Fibroblast of lung (primary cell): ENCODE data around the gene ERCC6L2. TPM values are rescaled to one million over a fixed set of nuclear protein-coding genes. Genes with fewer than 3 reads are reported as not detected.
A peak's percentile ranks its signal among the peaks of the same experiment; 100 is the strongest.

ENCODE experiments used
- DNase-seq, 2 donors: peaks; one replicate each; pipeline versions ENCODE4 v3.0.0 to v3.0.0-alpha.2; 2010; ENCODE audit warnings: low read depth in 2 of 2
- H2AFZ ChIP-seq: 2 replicates; pipeline ENCODE4 v1.5.1; 2012; ENCODE audit warnings: low read length, control low read depth, inconsistent platforms
- H3K27ac ChIP-seq: 2 replicates; pipeline ENCODE4 v1.5.1; 2011; ENCODE audit warnings: low read length, control low read depth; ENCODE audit not compliant: insufficient read depth
- H3K27me3 ChIP-seq: 2 replicates; pipeline ENCODE4 v1.5.1; 2011; ENCODE audit warnings: mild to moderate bottlenecking, low read length; ENCODE audit not compliant: control insufficient read depth, insufficient read depth
- H3K36me3 ChIP-seq: 2 replicates; pipeline ENCODE4 v1.5.1; 2011; ENCODE audit warnings: low read length; ENCODE audit not compliant: control insufficient read depth, insufficient read depth
- H3K4me1 ChIP-seq: 2 replicates; pipeline ENCODE4 v1.5.1; 2011; ENCODE audit warnings: low read length; ENCODE audit not compliant: control insufficient read depth, insufficient read depth; ENCODE audit errors: extremely low read depth
- H3K4me2 ChIP-seq: 2 replicates; pipeline ENCODE4 v1.5.1; 2011; ENCODE audit warnings: low read length, control low read depth; ENCODE audit not compliant: insufficient read depth; ENCODE audit errors: extremely low read depth
- H3K4me3 ChIP-seq, 4 experiments: fragments of 200-600 bp in 1 of 4; sonication (generic) in 1 of 4; replicated peaks in 1 of 4; 2 replicates each; pipeline ENCODE4 v1.5.1; 2011 to 2016; ENCODE audit warnings: low read length in 4 of 4, low read depth in 3 of 4, mild to moderate bottlenecking in 3 of 4, control low read depth in 2 of 4, inconsistent platforms in 1 of 4, mixed read lengths in 1 of 4; ENCODE audit not compliant: insufficient read depth in 1 of 4; ENCODE audit errors: control extremely low read depth in 1 of 4
- H3K79me2 ChIP-seq: 2 replicates; pipeline ENCODE4 v1.5.1; 2012; ENCODE audit warnings: mild to moderate bottlenecking, low read length, inconsistent platforms; ENCODE audit not compliant: control insufficient read depth, insufficient read depth
- H3K9ac ChIP-seq: 2 replicates; pipeline ENCODE4 v1.5.1; 2011; ENCODE audit warnings: mild to moderate bottlenecking, low read length, control low read depth; ENCODE audit not compliant: insufficient read depth
- H3K9me3 ChIP-seq: 2 replicates; pipeline ENCODE4 v1.5.1; 2012; ENCODE audit warnings: low read depth, low read length; ENCODE audit not compliant: control insufficient read depth, insufficient read depth
- H4K20me1 ChIP-seq: 2 replicates; pipeline ENCODE4 v1.5.1; 2011; ENCODE audit warnings: low read length; ENCODE audit not compliant: control insufficient read depth, insufficient read depth; ENCODE audit errors: extremely low read depth
- EZH2 ChIP-seq: IDR thresholded peaks from 2 replicates; pipeline ENCODE4 v1.5.1; 2012; ENCODE audit warnings: low read length, control low read depth, mild to moderate bottlenecking; ENCODE audit errors: missing control alignments
- polyA plus RNA-seq, 2 donors: library from polyadenylated mRNA; depleted of rRNA in 1 of 2; stranded (reverse) in 1 of 2; unstranded in 1 of 2; fragments of >200 nt; gene quantifications; 2 replicates each; pipeline ENCODE4 v1.2.1, GENCODE V29; 2011 to 2012; ENCODE audit warnings: missing spikeins in 1 of 2
- total RNA-seq: library from RNA; depleted of rRNA; stranded (reverse); fragments of >200 nt; gene quantifications from 2 replicates; pipeline ENCODE4 v1.2.1, GENCODE V29; 2014
- TF ChIP-seq, protein P1 (sequence below), 2 donors: IDR thresholded peaks in 1 of 2; conservative IDR thresholded peaks in 1 of 2; 1 replicate in 1 of 2; 2 replicates in 1 of 2; pipeline ENCODE4 v1.5.1; 2011 to 2012; ENCODE audit warnings: low read length in 2 of 2, control low read depth in 1 of 2, inconsistent platforms in 1 of 2, low read depth in 1 of 2, mild to moderate bottlenecking in 1 of 2

The ERCC6L2 gene
- total and polyA plus RNA-seq, 2 donors (not counting 1 experiment from before 2014, with no cell fraction given), result 45.0 to 117 TPM

DNA sequence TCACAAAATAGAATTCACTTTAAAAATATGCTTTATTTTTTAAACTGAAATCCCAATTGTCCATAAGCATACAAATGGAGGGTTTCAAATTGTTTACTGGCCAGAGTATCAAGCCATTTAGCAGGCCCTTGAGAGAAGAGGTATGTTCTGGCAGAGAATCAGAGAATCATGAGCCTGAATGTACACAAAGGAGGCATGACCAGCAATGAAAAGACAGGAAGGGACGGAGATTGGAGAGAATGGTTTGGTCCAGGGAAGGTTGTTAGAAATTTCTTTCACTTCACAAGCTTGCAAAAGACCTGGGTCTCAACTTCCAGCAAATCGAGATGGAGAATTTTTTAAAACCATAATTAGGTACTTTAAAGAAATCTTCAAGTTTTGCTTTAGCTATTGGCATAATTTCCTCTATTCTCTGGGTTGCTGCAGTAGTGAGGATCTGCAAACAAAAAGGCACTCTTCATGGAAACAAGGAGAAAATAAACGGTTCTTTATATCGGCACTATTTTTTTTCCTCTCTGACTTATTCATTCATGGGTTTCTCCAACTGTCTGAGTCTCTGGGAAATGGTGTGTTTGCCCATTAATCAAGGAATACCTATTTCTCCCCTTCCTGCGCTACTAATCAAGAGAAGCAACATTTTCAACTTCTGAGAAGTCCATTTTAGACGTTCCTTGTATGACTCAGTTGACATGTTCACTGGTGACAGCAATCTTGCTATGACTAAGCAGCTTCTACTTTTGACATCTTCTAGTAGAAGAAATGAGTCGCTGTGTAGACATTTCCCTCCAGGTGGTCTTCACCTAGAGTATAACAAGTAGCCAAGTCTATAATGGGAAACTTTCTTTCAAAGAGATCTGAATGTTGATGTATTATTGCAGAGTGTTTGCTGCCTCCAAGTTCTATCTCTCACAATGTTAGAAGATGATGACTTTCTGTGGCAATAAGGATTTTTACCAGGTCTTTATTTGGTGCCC lies 23.1 kb upstream of the ERCC6L2 start:
- H3K9me3 ChIP-seq, result no peaks in the 10 kb centered on the region
- TF ChIP-seq, protein P1, sequence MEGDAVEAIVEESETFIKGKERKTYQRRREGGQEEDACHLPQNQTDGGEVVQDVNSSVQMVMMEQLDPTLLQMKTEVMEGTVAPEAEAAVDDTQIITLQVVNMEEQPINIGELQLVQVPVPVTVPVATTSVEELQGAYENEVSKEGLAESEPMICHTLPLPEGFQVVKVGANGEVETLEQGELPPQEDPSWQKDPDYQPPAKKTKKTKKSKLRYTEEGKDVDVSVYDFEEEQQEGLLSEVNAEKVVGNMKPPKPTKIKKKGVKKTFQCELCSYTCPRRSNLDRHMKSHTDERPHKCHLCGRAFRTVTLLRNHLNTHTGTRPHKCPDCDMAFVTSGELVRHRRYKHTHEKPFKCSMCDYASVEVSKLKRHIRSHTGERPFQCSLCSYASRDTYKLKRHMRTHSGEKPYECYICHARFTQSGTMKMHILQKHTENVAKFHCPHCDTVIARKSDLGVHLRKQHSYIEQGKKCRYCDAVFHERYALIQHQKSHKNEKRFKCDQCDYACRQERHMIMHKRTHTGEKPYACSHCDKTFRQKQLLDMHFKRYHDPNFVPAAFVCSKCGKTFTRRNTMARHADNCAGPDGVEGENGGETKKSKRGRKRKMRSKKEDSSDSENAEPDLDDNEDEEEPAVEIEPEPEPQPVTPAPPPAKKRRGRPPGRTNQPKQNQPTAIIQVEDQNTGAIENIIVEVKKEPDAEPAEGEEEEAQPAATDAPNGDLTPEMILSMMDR (conservative IDR thresholded peaks at IDR 0.05 in 1 of 2, IDR thresholded peaks at IDR 0.05 in 1 of 2; ENCODE audit: low read depth in 1 of 2, low read length in 2 of 2), result no peak
- peak; percentile 46 to 80 for DNase-seq
- no peaks in the 10 kb centered on the region for H3K27me3 ChIP-seq
- H2AFZ ChIP-seq, result no peak overlapping the region
- no peaks in the 10 kb centered on the region for H4K20me1 ChIP-seq
- no peaks in the 10 kb centered on the region for H3K36me3 ChIP-seq
- peak overlapping the region; percentile 17 for H3K4me2 ChIP-seq
- H3K27ac ChIP-seq, result no peak overlapping the region
- peaks cover 9% of the 10 kb centered on the region for H3K4me1 ChIP-seq
- H3K4me3 ChIP-seq, result no peak overlapping the region
- no peak overlapping the region for H3K9ac ChIP-seq
- H3K79me2 ChIP-seq, result no peaks in the 10 kb centered on the region

DNA sequence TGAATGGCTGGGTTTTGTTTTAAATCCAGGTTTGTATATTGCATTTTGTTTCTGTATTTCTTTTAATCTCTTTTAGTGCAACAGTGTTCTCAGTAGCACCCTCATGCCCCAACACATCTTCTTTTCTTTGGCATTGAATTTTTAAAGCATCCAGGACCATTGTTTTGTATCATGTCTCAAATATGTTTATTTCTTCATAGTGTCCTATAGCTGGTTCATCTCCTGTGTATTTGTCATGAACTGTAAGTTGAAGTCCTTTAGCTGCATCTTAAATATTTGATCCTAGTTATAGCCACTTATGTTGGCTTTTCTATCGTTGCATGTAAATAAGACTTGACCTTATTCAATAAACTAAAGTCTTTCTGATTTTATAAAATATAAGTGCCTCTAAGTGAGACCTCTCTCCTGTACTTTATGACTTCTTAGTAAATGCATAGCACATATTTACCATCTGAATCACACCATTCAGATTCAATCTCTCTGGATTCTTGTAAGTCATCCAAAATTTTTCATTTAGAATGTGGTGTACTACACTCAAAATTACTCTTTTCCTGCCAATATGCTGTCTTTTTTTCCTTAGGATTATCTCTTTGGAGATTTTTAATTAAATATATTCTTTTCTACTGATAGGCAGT lies 21.0 kb upstream of the ERCC6L2 start:
- H3K4me1 ChIP-seq, result peaks cover 11% of the 10 kb centered on the region
- H3K36me3 ChIP-seq, result no peaks in the 10 kb centered on the region
- no peaks in the 10 kb centered on the region for H3K27me3 ChIP-seq
- H4K20me1 ChIP-seq, result no peaks in the 10 kb centered on the region
- H2AFZ ChIP-seq, result no peak overlapping the region
- no peak overlapping the region for H3K4me3 ChIP-seq
- H3K27ac ChIP-seq, result no peak overlapping the region
- H3K9ac ChIP-seq, result no peak overlapping the region
- no peaks in the 10 kb centered on the region for H3K79me2 ChIP-seq
- H3K9me3 ChIP-seq, result no peaks in the 10 kb centered on the region
- TF ChIP-seq, protein P1 (conservative IDR thresholded peaks at IDR 0.05 in 1 of 2, IDR thresholded peaks at IDR 0.05 in 1 of 2; ENCODE audit: low read depth in 1 of 2, low read length in 2 of 2), result no peak
- TF ChIP-seq EZH2, result no peak
- DNase-seq, result peak; percentile 71 to 80
- H3K4me2 ChIP-seq, result peak overlapping the region; percentile 64

DNA sequence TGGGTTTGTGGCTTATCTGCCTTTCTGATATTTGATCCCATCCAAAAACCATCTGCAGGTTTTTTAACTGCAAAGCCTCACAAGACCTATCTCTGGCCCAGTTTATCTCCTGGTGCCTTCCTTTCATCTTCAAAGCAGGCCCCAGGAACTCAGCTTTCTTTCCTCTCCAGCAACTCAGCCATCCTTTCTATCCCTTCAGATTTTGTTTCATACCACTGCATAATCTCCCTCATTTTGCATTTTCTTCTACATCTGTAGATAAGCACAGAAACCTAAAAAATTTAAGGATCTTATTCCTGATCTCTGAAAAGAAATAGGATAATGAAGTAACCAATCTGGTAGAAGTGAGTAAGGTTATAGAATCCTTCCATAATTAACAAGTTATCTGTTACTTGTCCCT lies 19.5 kb upstream of the ERCC6L2 start:
- Histone ChIP-seq H3K4me3 (no peak overlapping the region), H4K20me1 (no peaks in the 10 kb centered on the region), H3K27ac (no peak overlapping the region), H3K79me2 (no peaks in the 10 kb centered on the region), H3K9me3 (no peaks in the 10 kb centered on the region), H3K4me2 (no peak overlapping the region), H3K9ac (no peak overlapping the region), H3K4me1 (peaks cover 11% of the 10 kb centered on the region), H2AFZ (no peak overlapping the region), H3K27me3 (no peaks in the 10 kb centered on the region), H3K36me3 (no peaks in the 10 kb centered on the region)
- no peak for TF ChIP-seq EZH2
- no peak for DNase-seq
